Astrocyte (in vitro differentiated cells and primary cell): ENCODE measurements around the gene AKR1A1.

Source experiments
- EZH2 ChIP-seq: IDR thresholded peaks from 2 replicates; pipeline ENCODE4 v1.6.1; 2012; ENCODE audit warnings: mild to moderate bottlenecking, low read length, inconsistent platforms; ENCODE audit not compliant: insufficient read depth
- TF ChIP-seq, protein P1 (sequence below): IDR thresholded peaks from 2 replicates; pipeline ENCODE4 v1.5.1; 2011; ENCODE audit warnings: low read depth, mild to moderate bottlenecking, inconsistent platforms, low read length, moderate library complexity; ENCODE audit not compliant: insufficient read depth

DNA sequence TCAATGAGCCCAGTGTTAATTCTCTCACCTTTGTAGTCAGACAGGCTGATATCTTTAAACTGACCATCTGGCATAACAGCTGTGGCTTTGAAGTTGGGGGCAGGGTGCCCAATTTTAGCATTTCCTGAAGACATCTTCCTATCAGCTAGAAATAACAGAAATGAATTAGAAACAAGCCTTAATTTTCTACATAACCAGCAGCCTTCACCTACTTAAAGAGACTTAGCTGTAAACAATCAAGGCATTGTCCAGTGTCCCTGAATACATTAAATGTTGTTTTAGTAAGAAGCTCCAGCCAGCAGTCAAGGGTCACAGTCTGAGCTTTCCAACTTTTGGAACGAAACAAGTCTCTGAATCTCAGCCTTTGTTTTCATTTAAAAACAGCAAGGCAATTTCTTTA is 31.7 kb upstream of the AKR1A1 start:
- TF ChIP-seq, protein P1, sequence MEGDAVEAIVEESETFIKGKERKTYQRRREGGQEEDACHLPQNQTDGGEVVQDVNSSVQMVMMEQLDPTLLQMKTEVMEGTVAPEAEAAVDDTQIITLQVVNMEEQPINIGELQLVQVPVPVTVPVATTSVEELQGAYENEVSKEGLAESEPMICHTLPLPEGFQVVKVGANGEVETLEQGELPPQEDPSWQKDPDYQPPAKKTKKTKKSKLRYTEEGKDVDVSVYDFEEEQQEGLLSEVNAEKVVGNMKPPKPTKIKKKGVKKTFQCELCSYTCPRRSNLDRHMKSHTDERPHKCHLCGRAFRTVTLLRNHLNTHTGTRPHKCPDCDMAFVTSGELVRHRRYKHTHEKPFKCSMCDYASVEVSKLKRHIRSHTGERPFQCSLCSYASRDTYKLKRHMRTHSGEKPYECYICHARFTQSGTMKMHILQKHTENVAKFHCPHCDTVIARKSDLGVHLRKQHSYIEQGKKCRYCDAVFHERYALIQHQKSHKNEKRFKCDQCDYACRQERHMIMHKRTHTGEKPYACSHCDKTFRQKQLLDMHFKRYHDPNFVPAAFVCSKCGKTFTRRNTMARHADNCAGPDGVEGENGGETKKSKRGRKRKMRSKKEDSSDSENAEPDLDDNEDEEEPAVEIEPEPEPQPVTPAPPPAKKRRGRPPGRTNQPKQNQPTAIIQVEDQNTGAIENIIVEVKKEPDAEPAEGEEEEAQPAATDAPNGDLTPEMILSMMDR = no peak
- TF ChIP-seq EZH2 = no peak
